8988T (cell line): ENCODE measurements around the gene STK32C.
"Not testable (repeated sequence)": the region's sequence is repeated elsewhere in the genome, so short reads cannot be mapped to it uniquely, and the experiment has no call there.

Source experiments
- DNase-seq: peaks from one replicate; pipeline ENCODE4 v3.0.0; 2011

The STK32C gene

DNA sequence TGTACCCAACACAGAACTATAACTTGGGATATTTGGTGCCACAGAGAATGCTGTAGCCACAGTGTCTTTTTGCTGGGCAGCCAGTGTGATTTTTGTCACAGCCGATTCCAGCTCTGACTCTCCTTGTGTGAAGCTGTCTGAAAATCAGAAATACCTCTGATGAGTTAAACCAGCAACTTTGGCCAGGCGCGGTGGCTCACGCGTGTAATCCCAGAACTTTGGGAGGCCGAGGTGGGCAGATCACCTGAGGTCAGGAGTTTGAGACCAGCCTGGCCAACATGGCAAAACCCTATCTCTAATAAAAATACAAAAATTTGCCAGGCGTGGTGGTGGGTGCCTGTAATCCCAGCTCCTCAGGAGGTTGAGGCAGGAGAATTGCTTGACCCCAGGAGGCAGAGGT lies 30.1 kb upstream of the STK32C start:
- not testable (repeated sequence) for DNase-seq

DNA sequence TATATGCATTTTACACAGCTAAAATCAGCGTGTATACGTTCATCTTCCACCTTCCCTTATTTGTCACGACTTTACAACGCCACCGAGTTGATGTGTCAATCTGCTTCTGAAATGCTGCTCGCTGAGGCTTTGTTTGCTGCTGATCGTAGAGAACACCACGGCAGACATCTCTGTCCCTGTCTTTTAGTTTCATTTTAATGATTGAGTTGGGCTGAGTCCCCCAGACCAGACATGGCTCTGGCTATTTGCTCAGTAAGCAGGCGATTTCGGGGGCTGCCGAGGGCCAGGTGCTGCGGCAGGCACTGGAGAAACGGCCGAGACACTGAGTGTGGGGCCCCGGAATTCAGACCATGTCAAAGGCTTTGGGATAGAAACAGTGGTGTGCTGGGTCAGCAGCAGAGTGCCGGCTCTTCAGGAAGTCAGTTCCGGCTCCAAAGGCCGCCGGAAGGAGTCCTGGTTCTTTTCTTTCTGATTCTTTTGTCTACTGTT lies 29.2 kb upstream of the STK32C start:
- no peak for DNase-seq

DNA sequence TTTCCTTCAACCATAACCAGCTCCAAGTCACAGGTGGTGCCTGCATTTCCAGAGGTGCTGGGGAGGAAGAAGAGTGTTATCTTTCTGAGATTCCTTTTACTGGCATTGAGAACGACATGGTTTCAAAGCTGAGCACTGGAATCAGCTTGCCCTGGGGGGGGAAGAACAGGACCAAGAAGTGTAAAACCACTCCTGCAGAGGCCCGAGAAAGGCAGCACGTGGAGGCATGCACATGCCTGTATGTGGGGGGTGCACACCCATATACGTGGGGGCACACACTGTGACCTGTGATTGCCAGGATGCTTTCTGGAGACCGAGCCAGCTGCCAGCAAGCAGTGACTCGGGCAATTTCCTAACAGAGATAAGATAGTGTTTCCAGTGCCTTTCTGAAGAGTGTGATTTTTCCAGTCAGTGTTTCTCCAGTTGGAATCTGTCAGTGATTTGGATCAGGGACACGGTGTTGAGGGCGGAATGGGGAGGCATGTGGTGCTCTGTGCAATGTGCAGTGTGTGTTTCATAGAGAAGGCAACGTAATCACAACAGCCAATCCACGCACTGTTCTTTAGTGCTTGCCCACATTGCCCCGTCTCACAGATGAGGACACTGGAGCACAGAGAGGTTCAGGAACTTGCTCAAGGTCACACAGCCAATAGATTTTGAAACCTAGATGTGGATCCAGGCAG lies 28.5 kb upstream of the STK32C start:
- no peak for DNase-seq

DNA sequence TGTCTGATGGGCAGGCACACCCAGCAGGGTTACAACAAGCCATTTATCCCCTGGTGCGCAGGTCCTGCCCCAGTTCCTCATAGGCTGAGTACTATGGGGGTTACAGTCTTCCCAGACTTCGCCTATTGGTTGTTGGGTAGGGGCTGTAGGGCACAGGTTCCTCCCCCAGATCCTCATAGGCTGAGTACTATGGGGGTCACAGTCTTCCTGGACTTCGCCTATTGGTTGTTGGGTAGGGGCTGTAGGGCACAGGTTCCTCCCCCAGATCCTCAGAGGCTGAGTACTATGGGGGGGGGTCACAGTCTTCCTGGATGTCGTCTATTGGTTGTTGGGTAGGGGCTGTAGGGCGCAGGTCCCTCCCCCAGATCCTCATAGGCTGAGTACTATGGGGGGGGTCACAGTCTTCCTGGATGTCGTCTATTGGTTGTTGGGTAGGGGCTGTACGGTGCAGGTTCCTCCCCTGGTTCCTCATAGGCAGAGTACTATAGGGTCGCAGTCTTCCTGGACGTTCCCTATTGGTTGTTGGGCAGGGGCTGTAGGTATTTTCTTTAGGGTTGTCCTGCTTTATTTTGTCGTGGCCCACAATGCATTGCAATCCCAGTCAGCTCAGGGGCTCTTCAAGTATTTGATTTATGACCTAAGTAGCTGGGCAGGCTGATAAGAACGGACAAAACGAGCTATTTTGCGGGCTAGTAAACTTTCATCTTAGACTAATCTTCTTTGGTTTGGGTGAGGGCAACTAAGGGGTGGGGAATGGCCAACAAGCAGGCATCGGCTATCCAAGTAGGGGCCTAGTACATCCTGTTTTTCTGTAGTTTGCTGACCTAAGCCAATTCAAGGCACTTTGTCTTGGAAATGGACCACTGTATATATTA lies 27.7 kb upstream of the STK32C start:
- DNase-seq = no peak

DNA sequence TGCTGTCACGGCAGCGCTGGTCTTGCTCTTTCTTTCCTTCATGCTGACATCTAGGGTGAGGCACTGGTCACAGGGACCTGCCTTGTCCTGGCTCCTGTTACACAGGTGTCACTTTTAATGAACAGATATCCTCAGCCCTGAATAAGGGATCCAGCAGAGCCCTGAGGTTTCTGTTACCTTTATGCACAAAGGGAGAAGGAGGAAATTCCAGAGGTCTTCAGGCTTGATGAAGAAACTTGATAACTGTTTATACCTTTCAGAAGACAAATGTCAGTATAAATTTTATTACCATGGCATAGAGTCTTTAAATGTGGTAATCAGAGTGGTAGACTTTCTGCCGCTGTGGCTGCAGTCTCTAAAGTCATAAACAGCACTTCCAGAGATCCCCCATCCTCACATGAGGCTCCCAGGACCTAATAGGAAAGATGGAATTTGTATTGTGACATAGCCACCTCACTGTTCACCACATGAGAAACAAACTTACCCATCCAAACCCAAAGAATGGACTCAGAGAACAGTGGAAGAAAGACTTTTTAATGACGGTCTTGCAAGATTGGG lies 27.0 kb upstream of the STK32C start:
- DNase-seq = no peak

DNA sequence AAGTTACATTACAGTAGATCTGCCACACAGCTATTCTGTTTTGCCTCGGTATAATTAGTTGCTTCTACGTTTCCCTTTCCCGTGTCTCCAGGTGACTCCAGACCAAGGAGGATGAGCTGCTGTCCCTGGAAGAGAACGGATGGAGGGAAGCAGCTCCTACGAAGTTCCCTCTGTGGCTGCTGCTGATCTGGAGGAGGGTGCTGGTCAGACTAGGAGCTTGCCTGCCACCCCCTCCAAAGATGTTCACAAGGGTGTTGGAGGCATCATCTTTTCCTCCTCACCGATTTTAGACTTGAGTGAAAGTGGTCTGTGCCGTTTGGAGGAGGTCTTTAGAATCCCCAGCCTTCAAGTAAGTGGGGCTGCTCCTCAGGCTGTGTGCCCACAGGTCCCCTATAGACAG lies 25.6 kb upstream of the STK32C start:
- DNase-seq = no peak

DNA sequence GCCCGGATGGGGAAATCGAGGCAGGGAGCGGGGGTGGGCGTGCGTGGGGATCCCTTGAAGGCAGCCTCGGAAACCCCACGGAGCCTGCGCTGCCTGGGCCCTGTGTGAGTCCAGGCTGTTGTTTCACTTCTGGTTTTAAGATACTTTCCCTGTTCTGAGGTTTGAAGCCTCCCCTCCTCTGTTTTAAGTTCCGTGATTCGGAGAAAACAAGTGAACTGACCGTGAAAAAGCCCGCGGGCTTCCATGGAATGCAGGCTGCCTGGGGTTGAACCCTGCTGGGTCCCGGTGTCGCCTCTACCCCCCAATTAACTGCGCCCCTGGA lies 24.6 kb upstream of the STK32C start:
- no peak for DNase-seq

DNA sequence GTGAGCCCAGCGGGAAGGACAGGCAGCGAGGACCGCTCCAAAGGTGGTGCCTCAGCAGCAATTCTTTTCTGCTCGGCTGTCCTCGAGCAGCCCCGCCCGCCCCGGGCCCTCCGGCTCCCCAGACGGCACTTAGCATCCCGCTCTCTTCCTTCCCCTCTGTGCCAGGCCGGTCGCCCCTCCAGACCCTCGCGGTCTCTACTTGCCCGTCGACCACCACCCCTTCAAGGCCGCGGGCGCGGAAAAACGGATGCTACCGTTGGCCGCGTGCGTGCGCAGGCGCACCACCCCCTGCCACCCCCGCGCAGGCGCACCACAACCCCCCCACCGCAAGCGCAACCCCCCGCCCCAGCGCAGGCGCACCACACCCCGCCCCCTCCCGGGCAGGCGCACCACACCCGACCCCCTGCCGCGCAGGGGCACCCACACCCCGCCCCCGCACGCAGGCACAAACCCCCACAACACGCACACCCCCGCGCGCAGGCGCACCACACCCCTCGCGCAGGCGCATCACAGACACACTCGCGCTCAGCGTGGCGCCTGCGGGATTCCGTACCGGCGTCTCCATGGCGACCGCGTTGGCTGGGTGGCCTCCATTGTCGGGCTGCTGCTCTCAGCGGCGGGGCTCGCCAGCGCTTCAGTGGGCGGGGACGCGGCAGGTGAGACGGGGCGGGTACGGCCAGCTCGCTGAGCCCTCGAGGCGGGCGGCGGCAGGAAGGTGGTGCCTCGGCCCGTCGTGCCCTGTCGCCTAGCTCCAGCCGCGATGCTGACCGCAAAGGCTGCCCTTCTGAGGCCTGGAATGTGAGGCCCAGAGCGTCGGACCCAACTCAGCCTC lies 24.1 kb upstream of the STK32C start, which contains the start of gene LRRC27:
Gene LRRC27 (plus strand): TSS at position 593 of the 832 bp plus-strand sequence. CDS start 1,332 bp downstream, outside the sequence.
- peak; percentile 97 for DNase-seq

DNA sequence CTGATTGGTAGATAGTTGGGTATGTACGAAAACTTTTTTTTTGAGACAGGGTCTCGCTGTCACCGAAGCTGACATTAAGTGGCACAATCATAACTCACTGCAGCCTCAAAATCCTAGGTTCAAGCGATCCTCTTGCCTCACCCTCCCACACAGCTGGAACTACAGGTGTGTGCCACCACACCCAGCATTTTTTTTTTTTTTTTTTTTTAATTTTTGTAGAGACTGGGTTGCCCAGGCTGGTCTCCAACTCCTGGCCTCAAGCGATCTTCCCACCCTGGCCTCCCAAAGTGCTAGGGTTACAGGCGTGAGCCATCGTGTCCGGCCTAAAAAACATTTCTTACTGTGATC lies 22.7 kb upstream of the STK32C start:
- DNase-seq = no peak

DNA sequence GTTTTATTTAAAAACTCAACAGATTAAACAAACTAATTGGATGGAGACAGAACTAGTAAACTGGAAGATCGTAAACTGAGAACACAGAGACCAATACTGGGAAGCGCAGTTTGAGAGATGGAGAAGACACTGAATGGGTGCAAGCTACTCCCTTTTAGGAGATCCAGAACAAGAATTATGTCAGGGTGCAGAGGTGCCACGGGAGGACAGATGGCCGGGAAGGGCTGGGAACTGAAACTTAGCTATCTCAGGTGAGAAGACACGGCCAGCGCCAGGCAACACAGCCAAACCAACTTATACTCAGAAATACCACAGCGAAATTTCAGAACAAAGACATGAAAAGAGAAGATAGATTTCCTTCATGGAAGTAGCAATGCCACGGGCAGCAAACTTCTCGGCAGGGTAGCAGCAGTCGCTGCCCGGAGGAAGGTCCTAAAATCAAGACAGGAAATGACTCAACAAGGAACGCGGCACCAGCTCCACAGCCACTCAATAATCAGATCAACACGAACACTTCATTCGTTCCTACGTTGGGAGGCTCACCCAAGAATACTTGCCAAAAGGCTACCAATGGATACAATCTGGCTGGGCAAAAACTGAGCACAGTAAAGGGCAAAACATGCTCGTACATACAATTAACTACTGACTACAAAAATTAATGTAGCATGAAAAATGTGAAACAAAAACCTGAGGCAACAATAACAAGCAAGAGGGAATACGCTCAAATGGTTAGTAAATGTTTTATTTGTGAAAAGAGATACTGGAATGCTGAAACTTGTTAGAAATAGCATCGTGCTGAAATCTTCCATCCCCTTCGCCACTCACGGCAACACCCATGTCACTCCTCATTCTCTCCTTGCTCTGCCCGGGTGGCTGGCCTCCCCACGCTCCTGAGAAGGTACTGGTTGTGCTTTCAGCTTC lies 22.1 kb upstream of the STK32C start:
- peak; percentile 58 for DNase-seq

DNA sequence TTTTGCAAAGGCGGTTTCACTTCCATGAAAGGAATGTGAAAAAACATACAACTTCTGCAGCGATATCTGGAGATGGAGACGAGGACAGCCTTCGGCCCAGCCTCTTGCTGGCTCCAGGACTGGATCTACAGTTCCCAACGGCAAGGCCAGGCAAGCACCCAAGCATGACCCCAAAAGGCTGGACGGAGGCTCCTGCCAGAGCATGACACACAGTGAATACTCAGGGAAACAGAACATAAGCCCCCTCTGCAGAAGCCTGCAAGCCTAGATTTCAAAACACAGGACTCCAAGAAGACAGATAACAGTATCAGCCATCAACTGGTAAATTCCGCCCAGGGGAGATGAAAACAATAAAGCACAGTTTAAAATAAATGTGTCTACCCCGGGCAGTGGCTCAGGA lies 21.0 kb upstream of the STK32C start:
- no peak for DNase-seq

DNA sequence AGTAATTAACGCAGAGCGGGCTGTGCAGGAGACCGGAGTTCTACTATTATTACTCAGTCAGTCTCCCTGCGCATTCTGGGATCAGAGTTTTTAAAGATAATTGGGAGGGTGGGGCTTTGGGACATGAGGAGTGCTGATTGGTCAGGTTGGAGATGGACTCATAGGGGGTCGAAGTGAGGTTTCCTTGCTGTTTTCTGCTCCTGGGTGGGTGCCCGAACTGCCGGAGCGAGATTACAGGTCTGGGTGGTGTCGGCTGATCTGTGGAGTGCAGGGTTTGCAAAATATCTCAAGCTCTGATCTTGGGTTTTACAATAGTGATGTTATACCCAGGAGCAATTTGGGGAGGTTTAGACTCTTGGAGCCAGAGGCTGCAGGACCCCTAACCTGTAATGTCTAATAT lies 20.4 kb upstream of the STK32C start:
- no peak for DNase-seq

DNA sequence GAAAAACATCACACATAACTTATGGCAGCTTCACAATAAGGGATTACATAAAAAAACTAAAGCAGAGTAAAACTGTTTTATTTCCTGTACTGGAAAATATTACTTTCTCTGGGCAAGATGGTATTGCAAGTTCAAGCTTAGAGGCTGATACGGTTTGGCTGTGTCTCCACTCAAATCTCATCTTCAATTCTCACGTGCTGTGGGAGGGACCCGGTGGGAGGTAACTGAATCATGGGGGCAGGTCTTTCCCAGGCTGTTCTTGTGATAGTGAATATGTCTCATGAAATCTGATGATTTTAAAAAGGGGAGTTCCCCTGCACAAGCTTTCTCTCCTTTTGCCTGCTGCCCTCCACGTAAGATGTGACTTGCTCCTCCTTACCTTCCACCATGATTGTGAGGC lies 19.2 kb upstream of the STK32C start:
- no peak for DNase-seq

DNA sequence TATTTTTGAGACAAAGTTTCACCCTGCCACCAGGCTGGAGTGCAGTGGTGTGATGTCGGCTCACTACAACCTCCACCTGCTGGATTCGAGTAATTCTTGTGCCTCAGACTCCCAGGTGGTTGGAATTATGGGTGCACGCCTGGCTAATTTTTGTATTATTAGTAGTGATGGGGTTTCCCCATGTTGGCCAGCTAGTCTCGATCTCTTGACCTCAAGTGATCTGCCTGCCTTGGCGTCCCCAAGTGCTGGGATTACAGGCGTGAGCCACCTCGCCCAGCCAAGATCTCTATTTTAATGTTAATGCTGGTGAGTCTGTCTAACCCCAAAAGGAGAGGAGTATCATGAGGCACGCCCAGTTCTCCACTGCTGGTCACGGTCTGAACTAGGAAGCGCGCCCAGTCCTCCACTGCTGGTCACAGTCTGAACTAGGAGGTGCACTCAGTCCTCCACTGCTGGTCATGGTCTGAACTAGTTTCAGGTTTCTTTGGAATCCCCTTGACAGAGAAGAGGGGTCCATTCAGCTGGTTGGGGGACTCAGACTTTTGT lies 18.7 kb upstream of the STK32C start:
- no peak for DNase-seq

DNA sequence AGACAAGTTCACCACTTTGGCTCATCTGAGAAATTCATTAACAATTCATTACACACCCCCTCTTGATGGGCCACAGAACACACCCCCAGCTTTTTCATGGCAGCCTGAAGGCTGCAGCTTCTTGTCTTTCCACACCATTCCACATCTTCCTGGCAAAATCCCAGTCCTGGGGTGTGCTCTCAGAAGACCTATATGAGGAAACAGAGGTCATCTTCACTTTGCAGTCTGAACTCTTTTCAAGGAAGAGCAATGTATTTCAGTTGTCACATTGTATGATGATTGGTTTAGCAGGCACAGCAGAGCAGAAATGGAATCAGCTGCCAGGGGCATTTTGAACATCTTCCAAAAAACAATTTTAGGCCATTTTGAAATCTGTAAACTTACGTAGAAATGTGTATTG lies 16.4 kb upstream of the STK32C start:
- DNase-seq = no peak

DNA sequence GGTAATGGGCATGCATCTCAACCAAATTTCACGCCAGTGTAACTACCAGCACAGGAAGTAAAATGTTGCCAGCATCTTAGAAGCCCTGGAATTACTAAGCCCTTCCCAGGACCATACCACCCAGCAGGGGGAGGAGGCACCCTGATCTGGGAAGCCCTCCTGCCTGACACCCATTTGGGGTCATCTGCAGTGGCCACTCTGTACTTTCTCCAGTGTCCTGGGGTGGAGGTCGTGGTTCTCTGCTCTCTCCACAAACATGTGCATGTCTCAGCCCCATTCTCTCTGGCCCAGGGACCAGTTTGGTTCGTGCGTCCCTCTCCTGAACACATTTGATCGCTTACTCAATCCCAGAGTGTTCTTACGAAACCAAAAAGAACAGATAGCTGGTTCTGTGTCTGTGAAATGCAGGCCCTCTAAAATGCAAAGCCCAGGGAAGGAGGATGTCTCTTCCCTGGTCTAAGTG lies 14.9 kb upstream of the STK32C start:
- DNase-seq = no peak

DNA sequence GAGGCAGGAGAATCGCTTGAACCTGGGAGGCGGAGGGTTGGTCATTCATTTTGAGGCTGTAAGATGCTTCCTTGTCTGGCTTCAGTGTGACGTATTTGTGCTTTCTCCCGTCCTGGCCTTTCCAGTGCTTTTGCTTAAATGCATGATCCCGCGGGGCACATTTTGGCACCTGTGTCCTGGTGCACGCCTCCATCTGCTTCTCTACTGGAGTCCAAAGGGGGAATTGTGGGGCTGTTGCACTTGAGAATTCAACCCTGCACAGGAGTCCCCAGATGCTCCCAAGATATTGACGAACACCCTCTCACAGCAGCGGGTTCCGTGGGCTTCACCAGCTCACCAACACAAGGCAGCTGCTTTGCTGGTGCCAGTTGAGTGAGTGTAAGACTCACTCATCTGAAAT lies 14.0 kb upstream of the STK32C start:
- DNase-seq = no peak

DNA sequence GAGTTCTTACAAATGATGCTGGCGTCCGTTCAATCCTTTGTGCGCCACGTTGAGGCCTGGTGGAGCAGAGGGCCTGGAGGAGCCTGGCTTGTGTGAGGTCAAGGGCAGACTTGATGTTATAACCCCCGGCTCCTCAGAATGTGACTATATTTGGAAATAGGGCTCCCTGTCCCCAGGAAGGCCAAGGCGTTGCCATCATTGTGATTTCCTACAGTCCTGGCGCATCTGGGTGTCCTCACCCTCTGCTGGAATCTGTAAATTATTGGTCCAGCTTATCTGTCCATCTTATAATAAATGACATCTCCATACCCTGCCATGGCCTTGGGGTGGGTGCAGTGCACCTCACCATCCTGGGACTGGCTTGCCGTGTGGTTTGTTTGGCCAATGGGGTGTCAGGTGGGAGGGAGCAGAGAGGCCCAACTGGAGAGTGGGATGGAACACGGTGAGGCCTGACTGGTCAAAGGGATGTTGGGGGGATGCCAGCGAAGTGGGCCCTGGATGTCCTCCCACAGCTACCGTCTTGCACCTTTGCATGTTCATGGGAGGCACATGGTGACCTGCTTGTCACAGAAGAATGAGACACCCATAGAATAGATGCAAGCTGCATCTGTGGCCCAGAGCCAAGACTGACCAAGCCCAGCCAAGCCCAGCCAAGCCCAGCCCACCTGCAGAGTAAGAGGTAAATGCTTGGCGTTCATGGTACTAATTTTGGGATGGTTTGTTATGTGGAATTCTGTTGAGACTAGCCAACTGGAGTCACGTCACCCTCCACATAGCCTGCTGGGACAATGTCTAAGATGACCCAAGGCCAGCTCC lies 13.1 kb upstream of the STK32C start:
- no peak for DNase-seq

DNA sequence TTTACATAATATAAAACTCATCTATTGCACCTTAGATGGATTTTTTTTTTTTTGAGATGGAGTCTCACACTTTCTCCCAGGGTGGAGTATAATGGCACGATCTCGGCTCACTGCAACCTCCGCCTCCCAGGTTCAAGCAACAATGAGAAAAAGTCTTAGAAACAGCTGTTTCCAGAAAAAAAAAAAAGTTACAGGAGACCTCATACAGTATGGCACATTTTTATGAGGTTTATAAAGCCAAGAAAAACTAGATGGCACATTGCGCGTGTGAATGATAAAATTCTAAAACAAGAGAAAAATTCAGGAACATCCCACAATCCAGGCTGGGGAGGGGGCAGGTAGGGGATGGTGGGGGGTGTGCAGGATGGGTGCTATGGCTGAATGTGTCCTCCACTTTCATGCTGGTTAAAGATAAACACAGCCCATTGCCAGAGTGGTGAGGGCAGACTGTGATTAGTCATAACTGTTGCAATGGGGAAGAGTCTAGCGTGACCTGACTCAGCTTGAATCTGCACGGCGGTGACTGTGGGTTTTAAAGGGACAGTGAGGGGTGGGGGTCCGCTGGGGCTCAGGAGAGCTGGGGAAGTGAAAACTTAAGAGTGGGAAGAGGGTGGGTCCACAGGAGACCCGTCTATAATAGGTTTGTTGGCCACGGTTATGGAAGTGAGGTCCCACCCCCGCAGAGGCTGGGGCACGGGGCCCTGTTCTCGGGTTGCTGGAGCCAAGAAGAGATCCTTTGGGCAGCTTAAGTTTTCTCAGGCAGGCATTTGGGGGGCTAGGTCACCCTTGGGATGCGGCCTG lies 12.3 kb upstream of the STK32C start:
- DNase-seq = no peak

DNA sequence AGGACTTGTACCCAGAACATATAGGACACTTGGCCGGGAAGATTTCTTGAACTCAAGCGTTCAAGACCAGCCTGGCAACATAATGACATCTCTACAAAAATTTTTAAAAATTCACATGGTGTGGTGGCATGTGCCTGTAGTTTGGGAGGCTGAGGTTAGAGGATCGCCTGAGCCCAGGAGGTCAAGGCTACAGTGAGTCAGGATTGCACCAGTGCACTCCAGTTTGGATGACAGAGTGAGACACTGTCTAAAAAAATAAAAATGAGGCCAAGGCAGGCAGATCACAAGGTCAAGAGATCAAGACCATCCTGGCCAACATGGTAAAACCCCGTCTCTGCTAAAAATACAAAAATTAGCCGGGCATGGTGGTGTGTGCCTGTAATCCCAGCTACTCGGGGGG lies 9.7 kb upstream of the STK32C start:
- DNase-seq = not testable (repeated sequence)
